Measurements from ENCODE around the gene SORCS1. TPM values are rescaled to one million over a fixed set of nuclear protein-coding genes. Genes with fewer than 3 reads are reported as not detected.

The SORCS1 gene
- total and polyA plus RNA-seq, 4 donors, result 0.04 to 3.5 (median 0.05) TPM

DNA sequence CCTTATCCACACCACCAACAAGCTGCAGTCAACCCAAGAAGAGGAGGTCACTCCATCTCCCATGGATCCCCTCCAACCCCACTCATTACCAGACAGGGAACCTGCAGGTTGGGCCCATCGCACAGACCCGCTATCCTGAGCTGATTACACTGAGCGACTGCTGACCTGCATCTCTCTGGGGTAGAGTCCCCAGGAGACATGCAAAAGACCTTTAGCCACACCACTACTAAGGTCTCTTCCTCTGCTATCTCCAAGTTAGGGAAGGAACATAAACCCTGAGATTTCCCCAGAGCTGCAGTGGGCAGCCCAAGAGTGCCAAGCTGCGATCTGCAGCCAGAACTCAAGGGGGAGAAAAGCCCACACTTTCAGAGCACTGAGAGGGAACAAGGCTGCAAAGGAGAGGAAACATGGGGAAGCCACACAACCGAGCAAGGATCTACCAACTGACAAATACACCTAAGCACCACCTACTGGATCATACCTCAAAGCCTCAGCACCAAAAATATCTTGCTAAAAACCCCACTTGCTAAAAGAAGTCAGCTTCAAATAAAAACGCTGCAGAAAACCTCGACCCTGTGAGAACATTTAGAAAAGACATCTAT is 298.2 kb downstream of the SORCS1 start:
- Histone ChIP-seq H3K4me1 (ENCODE audit: control insufficient read depth in 5 of 5, insufficient read depth in 5 of 5, low read length in 5 of 5) (no peaks in the 10 kb centered on the region), H3K4me3 (no peak overlapping the region), H3K27ac (ENCODE audit: low read depth in 1 of 2, low read length in 1 of 2) (no peak overlapping the region), H3K36me3 (ENCODE audit: control insufficient read depth in 4 of 4, insufficient read depth in 4 of 4, low read length in 4 of 4) (no peaks in the 10 kb centered on the region), H3K27me3 (ENCODE audit: control insufficient read depth in 3 of 3, insufficient read depth in 3 of 3, low read length in 2 of 3) (no peaks in the 10 kb centered on the region), H3K9me3 (ENCODE audit: control insufficient read depth in 4 of 4, insufficient read depth in 3 of 4, low read length in 3 of 4) (peaks cover 0 to 2% (median 0%) of the 10 kb centered on the region in 4 donors), H3K9ac (ENCODE audit: insufficient read depth in 1 of 2, low read length in 2 of 2) (no peak overlapping the region)
- ATAC-seq (ENCODE audit: insufficient read depth, low FRiP score), result no peak
- 78 to 79% methylated on average over 7 of the region's 7 CpGs for WGBS, 2 donors
- TF ChIP-seq, protein P1, sequence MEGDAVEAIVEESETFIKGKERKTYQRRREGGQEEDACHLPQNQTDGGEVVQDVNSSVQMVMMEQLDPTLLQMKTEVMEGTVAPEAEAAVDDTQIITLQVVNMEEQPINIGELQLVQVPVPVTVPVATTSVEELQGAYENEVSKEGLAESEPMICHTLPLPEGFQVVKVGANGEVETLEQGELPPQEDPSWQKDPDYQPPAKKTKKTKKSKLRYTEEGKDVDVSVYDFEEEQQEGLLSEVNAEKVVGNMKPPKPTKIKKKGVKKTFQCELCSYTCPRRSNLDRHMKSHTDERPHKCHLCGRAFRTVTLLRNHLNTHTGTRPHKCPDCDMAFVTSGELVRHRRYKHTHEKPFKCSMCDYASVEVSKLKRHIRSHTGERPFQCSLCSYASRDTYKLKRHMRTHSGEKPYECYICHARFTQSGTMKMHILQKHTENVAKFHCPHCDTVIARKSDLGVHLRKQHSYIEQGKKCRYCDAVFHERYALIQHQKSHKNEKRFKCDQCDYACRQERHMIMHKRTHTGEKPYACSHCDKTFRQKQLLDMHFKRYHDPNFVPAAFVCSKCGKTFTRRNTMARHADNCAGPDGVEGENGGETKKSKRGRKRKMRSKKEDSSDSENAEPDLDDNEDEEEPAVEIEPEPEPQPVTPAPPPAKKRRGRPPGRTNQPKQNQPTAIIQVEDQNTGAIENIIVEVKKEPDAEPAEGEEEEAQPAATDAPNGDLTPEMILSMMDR (IDR thresholded peaks at IDR 0.05; ENCODE audit: control extremely low read depth, extremely low read depth), result no peak
- no peak for DNase-seq

DNA sequence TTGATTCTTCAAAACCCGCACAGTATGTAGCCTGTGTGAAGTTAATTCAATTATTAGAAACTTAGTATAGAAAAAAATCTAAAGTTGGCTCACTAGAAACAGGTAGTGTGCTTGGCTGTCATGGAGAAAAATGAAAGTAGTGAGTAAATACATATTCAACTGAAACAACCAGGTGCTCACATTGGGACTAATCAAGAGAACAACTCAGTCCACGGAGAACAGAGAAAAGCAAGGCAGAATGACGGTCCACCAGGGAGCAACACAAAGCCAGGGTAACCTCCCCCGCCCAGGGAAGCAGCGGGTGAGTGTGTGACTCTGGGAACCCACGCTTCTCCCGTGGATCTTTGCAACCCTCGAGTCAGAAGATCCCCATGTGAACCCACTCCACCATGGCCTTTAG is 300.5 kb downstream of the SORCS1 start:
- H3K36me3 ChIP-seq (ENCODE audit: control insufficient read depth in 4 of 4, insufficient read depth in 4 of 4, low read length in 4 of 4), result no peaks in the 10 kb centered on the region
- no peaks in the 10 kb centered on the region for H3K4me1 ChIP-seq (ENCODE audit: control insufficient read depth in 5 of 5, insufficient read depth in 5 of 5, low read length in 5 of 5)
- H3K9me3 ChIP-seq (ENCODE audit: control insufficient read depth in 4 of 4, insufficient read depth in 3 of 4, low read length in 3 of 4), result peaks cover 0 to 2% (median 0%) of the 10 kb centered on the region in 4 donors
- H3K27ac ChIP-seq (ENCODE audit: low read depth in 1 of 2, low read length in 1 of 2), result no peak overlapping the region
- no peak for ATAC-seq (ENCODE audit: insufficient read depth, low FRiP score)
- TF ChIP-seq, protein P1 (IDR thresholded peaks at IDR 0.05; ENCODE audit: control extremely low read depth, extremely low read depth), result no peak
- H3K27me3 ChIP-seq (ENCODE audit: control insufficient read depth in 3 of 3, insufficient read depth in 3 of 3, low read length in 2 of 3), result no peaks in the 10 kb centered on the region
- 84 to 95% methylated on average over 8 of the region's 8 CpGs for WGBS, 2 donors
- no peak for DNase-seq
- H3K4me3 ChIP-seq, result no peak overlapping the region
- no peak overlapping the region for H3K9ac ChIP-seq (ENCODE audit: insufficient read depth in 1 of 2, low read length in 2 of 2)

DNA sequence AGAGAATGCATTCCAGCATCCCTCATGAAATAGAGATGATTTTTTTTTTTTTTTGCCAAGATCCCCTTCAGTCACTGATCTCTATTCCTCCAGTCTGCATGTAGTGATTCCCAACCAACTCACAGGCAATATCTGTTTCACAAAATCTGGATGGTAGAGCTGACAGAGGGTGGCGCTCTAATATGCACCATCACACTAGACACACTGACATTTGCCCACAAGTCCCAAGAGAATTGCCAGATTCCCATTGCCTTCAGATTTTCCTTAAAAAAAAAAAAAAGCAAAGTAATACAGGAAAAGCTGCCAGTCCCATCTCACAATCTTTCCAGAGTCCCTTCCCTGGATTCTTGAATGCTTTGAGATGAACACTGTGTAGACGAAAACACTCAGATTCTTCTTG is 301.0 kb downstream of the SORCS1 start:
- Histone ChIP-seq H3K36me3 (ENCODE audit: control insufficient read depth in 4 of 4, insufficient read depth in 4 of 4, low read length in 4 of 4) (no peaks in the 10 kb centered on the region), H3K27me3 (ENCODE audit: control insufficient read depth in 3 of 3, insufficient read depth in 3 of 3, low read length in 2 of 3) (no peaks in the 10 kb centered on the region), H3K4me3 (no peak overlapping the region), H3K27ac (ENCODE audit: low read depth in 1 of 2, low read length in 1 of 2) (no peak overlapping the region), H3K4me1 (ENCODE audit: control insufficient read depth in 5 of 5, insufficient read depth in 5 of 5, low read length in 5 of 5) (no peaks in the 10 kb centered on the region), H3K9me3 (ENCODE audit: control insufficient read depth in 4 of 4, insufficient read depth in 3 of 4, low read length in 3 of 4) (peaks cover 0 to 2% (median 0%) of the 10 kb centered on the region in 4 donors), H3K9ac (ENCODE audit: insufficient read depth in 1 of 2, low read length in 2 of 2) (no peak overlapping the region)
- TF ChIP-seq, protein P1 (IDR thresholded peaks at IDR 0.05; ENCODE audit: control extremely low read depth, extremely low read depth), result no peak
- ATAC-seq (ENCODE audit: insufficient read depth, low FRiP score) (no peak), DNase-seq (no peak)
- 74 to 76% methylated on average over 2 of the region's 2 CpGs for WGBS, 2 donors

Measured in lung (tissue), 12 donors.